Skin of body (tissue), 2 donors: ENCODE results near the gene PIK3AP1. TPM values are rescaled to one million over a fixed set of nuclear protein-coding genes. Genes with fewer than 3 reads are reported as not detected.
"Not testable (repeated sequence)": the region's sequence is repeated elsewhere in the genome, so short reads cannot be mapped to it uniquely, and the experiment has no call there.

Experiments
- DNase-seq: peaks from one replicate; lab custom pipeline; 2025; lab: John Stamatoyannopoulos, UW
- total RNA-seq: library from RNA; depleted of rRNA; stranded (reverse); fragments of >200 nt; gene quantifications from one replicate; pipeline ENCODE4 v1.2.3, GENCODE V29; 2014

Gene PIK3AP1
- total RNA-seq, 1 donor from 2014 or later = 6.2 TPM

DNA sequence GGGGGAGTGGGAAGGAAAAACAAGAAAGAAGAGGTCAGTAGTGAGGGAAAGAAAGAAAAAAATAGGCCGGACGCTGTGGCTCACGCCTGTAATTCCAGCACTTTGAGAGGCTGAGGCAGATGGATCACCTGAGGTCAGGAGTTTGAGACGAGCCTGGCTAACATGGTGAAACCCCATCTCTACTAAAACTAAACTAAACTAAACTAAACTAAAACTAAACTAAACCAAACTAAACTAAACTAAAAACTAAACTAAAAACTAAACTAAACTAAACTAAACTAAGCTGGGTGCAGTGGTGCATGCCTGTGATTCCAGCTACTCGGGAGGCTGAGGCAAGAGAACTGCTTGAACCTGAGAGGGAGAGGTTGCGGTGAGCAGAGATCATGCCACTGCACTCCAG is 22.0 kb downstream of the PIK3AP1 start:
- DNase-seq = not testable (repeated sequence)

DNA sequence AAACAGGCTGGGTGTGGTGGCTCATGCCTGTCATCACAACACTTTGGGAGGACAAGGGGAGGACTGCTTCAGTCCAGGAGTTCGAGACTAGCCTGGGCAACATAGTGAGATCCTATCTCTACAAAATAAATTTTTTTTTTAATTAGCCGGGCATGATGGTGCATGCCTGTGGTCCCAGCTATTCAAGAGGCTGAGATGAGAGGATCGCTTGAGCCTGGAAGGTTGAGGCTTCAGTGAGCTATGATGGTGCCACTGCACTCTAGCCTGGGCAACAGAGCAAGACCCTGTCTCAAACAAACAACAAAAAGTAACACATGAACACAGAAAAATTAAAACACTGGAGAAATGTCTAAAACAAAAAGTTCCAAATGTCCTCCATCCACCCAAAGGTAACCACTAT is 22.9 kb downstream of the PIK3AP1 start:
- DNase-seq = no peak

DNA sequence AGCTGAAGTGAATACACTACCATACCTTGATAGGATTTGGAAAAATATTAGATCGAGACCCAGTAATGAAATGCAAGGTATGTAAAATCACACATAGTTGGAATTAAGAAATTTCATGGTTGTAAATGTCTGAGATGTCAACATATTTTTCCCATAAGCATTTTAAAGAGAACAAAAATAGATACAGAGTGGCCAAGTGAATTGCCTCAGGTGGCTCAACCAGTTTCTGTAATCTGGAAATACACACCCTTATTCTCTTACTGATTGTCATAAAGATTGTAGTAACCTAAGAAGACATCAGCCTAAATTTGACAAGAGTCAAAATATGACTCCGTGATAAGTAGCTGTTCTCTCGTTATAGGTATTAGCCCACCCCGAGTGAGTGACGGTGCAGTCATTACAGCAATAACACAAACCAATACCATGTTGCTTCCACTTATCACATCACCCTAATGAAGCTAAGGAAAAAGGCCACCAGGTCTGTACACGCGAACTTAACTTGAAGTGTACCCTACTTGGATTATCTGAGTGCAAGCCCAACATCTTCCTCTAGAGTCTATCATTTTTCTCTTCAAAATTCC is 23.4 kb downstream of the PIK3AP1 start:
- no peak for DNase-seq

DNA sequence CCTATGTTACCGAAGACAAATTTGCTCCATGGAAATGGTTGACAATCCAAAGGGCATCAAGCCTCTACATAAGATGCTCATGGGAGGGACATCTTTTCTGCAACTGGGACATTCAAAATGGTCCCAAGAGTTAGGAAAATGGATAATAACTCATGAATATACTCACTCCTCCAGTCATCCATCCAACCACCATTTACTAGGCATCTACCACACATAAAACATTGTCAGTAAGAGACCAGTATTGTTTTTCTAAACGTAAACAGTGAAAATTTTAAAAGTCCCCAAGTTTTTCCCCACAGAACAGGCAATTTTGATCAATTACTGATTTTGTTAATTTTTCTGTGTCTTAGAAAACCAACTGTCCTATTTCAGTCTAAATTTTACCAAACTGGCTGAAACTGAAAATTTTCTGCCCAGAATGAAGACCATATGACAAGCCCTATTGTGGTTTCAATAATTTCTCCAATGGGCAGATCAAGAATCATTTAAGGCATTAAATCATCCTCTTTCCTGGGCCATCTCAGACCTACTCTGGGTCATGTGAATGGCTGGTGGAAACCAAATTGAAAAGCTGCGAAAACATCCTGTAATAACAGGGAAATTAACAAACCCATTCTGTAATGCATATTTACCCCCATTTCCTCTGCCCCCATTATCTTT is 24.2 kb downstream of the PIK3AP1 start:
- DNase-seq = no peak

DNA sequence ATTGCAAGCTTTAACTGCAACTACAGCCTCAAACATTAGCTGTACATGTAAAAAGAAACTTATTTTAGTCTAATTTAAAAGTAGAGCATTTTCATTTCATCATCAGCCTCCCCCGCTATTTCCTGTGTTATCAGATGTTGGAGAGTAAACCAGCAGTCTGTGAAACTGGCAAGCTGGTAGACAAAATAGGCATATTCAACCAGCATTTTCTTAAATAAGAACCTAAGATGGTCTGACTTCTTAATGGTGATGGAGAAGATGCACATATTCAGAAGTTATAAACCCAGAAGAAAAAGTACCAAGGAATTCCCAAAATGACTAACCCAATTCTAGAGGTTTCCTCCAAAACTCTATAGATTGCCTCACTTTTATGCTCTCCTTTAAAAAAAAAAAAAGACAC is 24.9 kb downstream of the PIK3AP1 start:
- no peak for DNase-seq

DNA sequence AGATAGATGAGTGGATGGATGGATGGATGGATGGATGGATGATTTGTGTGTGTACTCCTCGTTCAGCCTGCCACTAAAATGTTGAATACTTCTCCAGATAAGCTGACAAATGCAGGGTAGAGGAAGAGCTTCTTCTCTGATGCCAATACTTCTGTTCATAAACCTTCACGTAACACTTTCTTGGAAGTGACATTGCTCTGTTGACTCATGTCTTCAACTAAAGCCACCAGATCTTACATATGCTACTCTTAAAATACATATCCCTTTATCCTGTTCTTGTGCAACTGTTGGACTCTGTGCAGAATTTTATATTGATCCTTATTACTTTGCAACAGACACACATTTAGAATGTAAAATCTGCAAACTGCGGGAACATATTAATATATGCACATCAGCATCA is 26.9 kb downstream of the PIK3AP1 start:
- no peak for DNase-seq

DNA sequence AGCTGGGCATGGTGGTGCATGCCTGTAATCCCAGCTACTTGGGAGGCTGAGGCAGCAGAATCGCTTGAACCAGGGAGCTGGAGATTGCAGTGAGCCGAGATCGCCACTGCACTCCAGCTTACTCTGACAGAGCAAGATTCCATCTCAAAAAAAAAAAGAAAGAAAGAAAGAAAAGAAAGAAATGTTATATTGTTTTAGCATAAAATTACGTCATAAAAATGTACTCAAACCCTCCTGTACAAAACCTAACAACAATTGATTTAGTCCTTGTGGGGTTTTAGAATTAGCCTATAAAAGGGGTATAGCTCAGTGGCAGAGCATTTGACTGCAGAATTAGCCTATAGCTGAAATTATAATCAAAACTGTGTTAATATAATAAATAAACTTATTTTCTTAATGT is 27.9 kb downstream of the PIK3AP1 start:
- no peak for DNase-seq

DNA sequence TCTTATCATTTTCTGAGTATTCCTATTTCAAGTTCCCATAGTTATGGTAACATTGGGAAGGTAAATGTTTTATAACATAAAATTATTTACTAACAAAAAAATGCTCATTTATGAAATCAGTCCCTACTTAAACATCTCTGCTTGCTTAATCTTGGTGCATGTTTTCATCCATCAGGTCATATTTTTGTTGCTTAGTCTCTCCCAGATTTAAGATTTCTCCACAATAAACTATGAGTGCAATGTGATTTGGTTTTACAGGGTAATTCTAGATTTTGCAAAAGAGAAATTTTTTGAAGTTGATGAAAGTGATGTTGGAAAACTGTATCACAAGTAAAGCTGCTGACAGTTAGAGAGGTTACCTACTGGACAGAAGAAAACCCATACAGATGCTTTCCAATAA is 28.6 kb downstream of the PIK3AP1 start:
- DNase-seq = no peak

DNA sequence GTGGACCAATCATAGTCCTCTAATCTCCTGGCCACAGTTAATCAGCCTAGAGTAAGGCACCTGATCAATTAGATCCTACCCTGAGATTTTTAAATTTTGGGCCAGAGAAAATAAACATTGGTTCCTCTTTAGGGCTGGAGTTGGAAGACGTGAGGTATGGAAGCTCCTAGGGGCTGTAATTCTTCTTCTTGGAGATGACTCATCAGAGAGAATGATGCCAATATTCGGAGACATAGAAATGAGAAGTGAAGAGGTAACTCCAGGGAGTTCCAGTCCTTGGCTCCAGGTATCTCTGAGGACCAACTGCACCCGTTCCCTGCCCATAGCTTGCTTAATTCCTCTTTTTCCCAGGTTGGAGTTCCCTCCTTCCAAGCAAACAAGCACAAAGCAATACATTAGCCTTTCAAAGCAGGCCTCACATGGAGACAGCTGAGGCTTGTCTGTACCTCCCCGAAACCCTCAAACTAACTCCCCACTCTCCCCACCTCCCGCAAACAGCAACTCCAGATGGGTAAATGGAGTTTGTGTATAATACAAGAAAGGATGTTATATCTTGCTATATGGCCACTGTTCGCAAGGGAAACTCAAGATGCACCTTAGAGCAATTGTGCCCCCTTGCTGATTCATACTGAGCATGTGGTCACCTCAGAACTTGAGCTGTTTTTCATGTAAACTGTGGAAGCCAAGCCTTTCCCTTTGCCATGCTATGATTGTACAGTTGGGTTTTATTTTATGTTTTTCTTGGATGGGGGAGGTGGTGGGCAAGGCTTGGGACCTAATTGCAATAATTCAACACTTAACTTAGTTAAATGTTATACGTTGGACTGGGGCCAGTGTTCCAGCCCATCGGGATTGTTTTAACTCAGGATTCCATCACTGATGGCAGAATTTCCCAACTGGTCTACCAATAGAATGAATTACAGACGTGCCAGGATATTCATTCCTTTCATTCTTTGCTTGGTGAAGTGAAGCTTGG is 29.3 kb downstream of the PIK3AP1 start:
- no peak for DNase-seq

DNA sequence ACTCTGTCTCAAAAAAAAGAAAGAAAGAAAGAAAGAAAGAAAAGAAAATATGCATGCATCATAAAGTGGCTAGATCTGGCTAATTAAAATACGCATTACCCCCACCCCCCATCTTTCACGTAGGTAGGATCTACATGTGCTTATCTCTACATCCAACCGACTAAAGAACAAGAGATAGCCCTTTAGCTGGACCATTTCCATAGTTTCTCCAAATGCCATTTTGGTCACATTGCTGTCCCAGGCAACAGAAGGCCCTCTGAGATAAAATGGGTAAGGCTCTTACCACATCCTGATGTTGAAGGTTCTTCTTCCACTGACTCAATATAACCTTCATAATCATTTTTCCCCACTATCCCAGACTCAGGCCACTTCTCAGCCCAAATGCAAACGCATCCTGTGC is 31.5 kb downstream of the PIK3AP1 start:
- DNase-seq = no peak

DNA sequence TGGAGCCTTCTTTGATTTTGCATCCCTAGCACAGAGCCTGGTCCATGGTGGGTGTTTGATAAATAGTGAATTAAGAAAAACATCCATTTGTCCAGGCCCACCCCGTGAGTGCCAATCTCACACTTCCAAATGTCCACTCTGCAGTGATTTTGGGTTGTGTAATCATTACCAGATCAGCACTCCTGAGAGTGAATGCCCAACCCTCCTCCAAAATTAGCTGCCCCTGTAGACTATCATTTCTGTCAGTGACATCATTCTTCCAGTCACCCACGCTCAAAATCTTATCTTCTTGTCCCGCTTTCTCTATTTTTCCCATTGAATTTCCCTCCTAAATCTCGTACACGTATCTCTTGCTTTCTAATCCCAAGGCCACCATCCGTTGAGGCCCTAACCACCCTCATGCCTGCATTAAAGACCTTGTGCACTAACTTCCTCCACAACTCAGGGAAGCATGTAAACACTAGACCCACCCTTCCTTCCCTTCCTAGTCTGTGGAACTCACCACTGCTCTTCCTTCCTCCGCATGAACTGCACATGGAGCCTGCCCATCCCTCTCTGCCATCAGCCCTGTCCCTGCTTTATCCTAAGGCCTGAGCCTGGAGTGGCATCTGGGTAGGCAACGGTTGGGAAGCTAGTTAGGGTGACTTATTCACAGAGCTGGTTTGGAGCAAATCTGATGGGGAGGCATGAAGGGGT is 32.8 kb downstream of the PIK3AP1 start:
- no peak for DNase-seq

DNA sequence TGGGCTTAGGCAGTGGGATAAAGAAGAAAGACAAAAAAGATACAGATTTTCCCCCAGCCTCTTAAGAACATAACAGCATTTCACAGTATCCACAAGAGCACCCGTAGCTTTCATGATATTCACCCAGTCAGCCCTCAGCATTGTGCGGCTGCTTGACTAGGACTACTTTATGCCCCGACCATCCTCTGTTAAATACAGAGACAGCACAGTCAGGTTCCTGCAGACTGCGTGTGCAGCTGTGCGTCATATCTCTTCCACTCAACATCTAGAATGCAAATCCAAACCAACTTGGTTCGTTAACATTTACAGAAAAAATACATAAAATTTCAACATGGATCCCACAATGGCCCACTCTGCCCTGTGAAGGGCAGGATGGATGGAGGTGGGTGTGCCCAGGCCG is 33.8 kb downstream of the PIK3AP1 start:
- no peak for DNase-seq

DNA sequence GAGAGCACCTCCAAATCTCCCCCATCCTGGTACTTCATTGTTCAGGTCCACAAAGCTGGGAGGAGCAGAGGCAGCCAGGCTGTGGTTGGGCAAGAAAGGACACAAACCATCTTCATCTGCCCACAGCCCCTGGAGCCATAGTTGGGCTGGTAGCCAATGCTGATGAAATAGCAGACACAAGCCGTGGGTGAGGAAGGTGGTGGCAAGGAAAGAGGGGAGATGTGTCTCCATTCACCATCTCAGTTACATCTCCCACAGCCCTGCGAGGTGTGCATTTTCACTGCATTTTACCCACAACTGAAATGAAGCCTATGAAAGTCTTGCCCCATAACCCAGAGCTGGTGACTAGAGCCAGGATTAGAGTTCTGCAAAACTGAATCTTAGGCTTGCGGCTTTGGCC is 35.0 kb downstream of the PIK3AP1 start:
- no peak for DNase-seq

DNA sequence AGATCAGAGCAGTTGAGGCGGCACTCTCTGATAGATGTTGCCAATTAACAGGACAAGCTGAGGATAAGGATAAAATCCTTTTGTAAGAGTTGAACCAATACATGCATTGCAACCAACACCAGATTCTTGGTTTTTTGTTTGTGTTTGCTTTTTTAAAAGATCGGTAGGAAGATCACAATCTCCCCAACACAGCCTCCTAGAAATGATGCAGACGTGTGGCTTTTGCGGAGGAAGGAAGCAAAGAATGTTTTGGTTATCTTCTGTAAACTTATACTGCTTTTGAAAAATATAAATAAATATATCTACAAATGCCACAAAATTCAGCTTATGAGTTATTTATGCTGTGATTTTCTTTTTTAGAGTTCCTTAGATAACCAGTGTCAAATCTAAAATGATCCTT is 35.5 kb downstream of the PIK3AP1 start:
- no peak for DNase-seq

DNA sequence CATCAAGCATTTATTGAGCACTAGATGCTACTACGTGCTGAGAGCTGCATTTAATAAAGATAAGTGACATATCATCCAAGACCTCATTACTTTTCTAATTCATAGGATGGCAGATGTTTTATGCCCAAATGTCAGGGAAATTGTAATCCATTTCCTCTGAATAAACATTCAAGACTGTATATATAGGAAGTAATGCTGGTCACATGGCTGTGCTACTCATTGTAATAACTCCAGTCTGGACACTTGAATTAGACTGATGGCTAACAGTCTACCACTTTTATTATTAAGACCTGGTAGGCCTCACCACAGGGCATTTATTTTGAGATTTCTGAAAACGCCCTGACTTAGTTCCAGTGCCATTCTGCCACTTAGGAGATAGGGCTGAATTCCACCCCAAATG is 36.6 kb downstream of the PIK3AP1 start:
- DNase-seq = no peak

DNA sequence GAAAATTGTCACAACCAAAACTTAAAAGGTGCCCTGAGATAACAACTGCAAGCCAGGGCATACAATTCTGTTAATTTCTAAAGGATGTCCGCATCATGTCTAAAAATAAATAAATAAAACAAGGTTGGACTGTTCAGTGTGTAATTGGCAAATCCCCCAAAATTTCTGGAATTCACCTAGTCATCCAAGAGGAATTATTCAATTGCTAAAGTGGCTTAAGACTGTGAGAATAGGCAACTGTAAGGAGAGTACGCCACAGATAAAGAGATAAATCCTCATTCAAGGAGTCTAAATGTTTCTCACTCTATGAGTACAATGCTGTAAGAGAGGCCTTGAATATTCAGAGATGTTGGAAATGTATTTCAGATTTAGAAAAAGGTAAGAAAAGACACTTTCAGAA is 37.2 kb downstream of the PIK3AP1 start:
- no peak for DNase-seq

DNA sequence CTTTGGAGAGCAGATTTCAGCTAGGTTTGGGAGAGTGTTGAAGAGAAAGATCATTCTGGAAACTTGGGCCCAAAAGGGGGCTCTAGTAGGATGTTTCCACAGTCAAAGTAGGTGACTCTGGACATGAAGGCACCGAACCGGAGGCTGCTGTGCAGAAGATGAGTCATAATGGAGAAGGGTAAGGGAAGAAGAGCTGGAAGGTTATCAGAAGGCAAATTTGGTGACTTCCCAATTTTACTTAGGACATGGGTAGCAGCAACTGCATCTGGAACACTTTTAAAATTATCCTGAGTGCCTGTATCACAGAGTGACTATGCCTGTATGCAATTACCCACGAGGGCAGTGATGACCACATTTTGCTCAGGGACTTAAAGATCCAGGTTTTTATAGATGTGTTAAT is 38.8 kb downstream of the PIK3AP1 start:
- no peak for DNase-seq

DNA sequence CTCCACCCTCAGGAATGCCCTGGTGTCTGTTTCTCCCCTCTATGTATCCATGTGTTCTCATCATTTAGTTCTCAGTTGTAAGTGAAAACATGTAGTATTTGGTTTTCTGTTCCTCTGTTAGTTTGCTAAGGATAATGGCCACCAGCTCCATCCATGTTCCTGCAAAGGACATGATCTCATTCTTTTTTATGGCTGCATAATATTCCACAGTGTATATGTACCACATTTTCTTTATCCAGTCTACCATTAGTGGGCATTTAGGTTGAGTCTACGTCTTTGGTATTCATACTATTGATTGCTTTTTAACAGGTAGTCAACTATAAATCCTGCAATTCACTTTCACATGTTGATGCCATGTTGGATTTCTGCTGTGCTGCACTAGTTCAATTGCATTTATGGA is 39.9 kb downstream of the PIK3AP1 start:
- not testable (repeated sequence) for DNase-seq

DNA sequence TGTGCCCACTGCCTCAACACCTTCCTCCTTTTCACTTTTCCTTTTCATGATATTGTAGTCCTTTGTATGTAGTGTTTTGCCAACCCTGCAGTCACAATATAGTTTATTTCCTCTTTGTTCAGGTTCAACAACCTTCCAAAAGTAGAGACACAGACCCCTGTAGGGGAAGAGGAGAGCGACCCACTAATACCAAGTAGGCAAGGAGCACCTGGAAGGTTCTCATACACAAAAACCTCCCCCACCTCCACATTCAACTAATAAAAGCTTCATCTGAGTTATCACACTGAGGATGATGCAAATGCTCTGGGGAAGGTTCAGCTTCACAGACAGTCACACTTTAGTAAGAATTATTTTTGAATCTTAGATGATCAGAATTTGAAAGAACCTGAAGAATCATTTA is 41.6 kb downstream of the PIK3AP1 start:
- no peak for DNase-seq

DNA sequence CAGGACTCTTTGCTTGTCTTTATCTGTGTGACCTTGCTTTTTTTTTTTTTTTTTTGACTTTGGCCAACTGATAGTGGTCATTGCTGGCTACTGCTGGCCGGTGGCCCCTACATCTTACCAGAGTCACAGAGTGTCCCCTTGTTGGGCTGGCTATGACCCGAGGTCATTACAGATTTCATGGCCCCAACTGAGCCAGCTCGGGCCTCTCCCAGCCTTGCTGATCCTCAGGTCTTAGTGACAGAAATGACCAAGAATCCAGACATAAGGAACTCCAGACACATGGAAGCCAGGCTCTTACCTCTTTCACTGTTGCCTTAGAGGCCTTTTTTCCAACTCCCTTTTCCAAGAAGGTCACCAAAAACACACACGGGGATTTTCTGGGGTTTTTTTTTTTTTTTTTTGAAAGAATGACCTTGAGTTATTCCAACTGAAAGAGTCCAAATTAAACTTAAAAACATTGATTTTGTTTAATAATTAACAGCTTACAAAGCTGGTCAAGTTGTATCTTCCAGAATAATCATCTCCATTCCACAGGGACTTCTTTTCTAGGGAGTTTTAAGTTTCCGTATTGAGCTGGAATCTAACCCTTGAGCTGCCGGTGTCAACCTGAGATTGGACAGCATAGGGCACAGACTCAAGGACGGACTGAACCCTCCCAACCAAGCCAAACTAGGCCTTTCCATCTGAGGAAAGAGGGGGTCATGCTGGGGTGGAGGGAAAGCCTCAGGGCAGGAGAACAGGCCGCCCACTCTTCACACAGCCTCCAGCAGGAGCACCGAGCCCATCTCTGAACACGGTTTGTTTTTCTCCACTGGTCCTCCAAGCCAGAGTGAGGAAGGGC is 43.8 kb downstream of the PIK3AP1 start:
- no peak for DNase-seq

DNA sequence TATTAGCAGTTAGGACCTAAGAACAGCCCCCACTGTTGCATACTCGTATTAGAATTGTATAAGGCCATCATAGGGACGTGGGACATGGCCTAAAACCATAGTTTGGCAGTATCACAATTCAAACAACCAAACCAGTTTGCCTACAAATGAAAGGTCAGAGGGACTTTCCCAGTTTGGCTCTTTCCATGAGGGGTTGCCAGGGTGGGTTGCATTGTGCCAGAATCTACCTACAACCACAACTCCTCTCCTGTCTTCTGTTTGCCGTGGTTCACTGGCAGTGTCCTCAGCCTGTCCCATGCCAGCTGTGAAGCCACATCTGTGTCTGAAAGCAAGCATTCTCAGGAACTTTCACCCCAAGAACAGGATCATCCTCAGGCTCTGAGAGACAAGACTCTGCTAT is 44.5 kb downstream of the PIK3AP1 start:
- no peak for DNase-seq
